GM10248 (cell line): ENCODE data around the gene PARVA.

ENCODE experiments used
- CTCF ChIA-PET: fragments of 300-600 bp; sonication (Branson Sonifier 250); formaldehyde crosslinking; extraction: SDS; loops from one replicate; lab custom pipeline; 2021; ENCODE audit warnings: antibody characterized with exemption; lab: Yijun Ruan, JAX
- POLR2A ChIA-PET: fragments of 350-650 bp; sonication (Branson Sonifier 250); formaldehyde crosslinking; extraction: SDS; loops from one replicate; lab custom pipeline; 2020; ENCODE audit warnings: antibody characterized with exemption; lab: Yijun Ruan, JAX
- DNase-seq: peaks from one replicate; pipeline ENCODE4 v3.0.0; 2012; ENCODE audit errors: extremely low spot score
- TF ChIP-seq, protein P1 (sequence below): IDR thresholded peaks from 2 replicates; pipeline ENCODE4 v1.5.1; 2012; ENCODE audit warnings: mild to moderate bottlenecking, low read depth; ENCODE audit errors: extremely low read depth, missing control alignments, control extremely low read depth

Gene PARVA

GRCh38 chr11:12464303-12464702 lies 86.9 kb downstream of the PARVA start:
- no peak for DNase-seq
- ChIA-PET POLR2A (no interaction called here), CTCF (no interaction called here)
- TF ChIP-seq, protein P1, sequence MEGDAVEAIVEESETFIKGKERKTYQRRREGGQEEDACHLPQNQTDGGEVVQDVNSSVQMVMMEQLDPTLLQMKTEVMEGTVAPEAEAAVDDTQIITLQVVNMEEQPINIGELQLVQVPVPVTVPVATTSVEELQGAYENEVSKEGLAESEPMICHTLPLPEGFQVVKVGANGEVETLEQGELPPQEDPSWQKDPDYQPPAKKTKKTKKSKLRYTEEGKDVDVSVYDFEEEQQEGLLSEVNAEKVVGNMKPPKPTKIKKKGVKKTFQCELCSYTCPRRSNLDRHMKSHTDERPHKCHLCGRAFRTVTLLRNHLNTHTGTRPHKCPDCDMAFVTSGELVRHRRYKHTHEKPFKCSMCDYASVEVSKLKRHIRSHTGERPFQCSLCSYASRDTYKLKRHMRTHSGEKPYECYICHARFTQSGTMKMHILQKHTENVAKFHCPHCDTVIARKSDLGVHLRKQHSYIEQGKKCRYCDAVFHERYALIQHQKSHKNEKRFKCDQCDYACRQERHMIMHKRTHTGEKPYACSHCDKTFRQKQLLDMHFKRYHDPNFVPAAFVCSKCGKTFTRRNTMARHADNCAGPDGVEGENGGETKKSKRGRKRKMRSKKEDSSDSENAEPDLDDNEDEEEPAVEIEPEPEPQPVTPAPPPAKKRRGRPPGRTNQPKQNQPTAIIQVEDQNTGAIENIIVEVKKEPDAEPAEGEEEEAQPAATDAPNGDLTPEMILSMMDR: no peak

GRCh38 chr11:12465332-12465731 lies 88.0 kb downstream of the PARVA start:
- DNase-seq: no peak
- CTCF ChIA-PET: no interaction called here
- TF ChIP-seq, protein P1: no peak
- POLR2A ChIA-PET: no interaction called here

DNA sequence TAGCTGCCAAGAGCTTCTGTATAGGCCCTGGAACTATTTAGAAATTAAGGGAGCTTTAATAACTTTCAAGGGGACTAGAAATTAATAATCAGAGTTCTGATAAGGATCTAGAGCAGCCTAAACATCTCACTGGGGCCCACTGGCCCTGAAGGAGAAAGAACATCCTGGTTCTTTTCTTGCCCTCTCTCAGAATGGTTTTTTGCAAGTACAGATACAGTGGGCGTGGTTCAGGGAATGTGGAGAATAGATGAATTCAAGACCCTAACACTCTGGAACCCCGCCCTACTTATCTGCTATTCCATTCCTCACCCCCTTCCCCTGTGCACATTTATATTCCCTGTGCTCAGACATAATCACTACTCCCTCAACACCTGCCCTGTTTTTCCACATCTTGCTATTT lies 90.2 kb downstream of the PARVA start:
- CTCF ChIA-PET: no interaction called here
- no peak for DNase-seq
- TF ChIP-seq, protein P1: no peak
- POLR2A ChIA-PET: no interaction called here

GRCh38 chr11:12469451-12469850 lies 92.1 kb downstream of the PARVA start:
- POLR2A ChIA-PET: no interaction called here
- DNase-seq: no peak
- CTCF ChIA-PET: interaction anchor here (2.4 kb wide), 1 partner anchor 10 kb away, joined by 7 read pairs; no protein-coding TSS in a partner anchor
- TF ChIP-seq, protein P1: no peak

DNA sequence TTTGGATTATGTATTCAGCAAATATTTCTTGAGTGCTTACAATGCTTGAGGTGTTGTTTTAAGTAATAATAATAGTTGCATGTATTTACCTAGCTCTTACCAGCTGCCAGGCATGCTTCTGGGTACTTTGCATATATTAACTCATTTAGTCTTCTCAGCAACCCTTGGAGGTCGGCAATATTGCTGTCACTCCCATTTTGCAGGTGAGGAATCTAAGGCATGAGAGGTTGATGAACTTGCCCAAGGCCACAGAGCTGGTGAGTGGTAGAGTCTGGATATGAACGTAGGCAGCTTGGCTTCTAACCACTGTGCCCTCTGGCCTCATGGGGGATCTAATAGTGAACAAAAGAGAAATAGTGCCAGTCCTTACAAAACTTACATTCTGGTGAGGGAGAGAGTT lies 92.9 kb downstream of the PARVA start:
- POLR2A ChIA-PET: no interaction called here
- CTCF ChIA-PET: interaction anchor here (0.9 to 2.4 kb wide), 2 partner anchors 10 to 14 kb away, joined by 3 to 7 read pairs; no protein-coding TSS in a partner anchor
- TF ChIP-seq, protein P1: no peak
- DNase-seq: no peak

GRCh38 chr11:12472401-12473005 lies 95.1 kb downstream of the PARVA start:
- ChIA-PET CTCF (interaction anchor here (1.4 to 2.8 kb wide), 2 partner anchors 10 to 15 kb away, joined by 3 to 9 read pairs; no protein-coding TSS in a partner anchor), POLR2A (no interaction called here)
- TF ChIP-seq, protein P1: no peak
- no peak for DNase-seq
